VCaP (cell line): ENCODE results near the gene ELAC1.
"Not testable (repeated sequence)": the region's sequence is repeated elsewhere in the genome, so short reads cannot be mapped to it uniquely, and the experiment has no call there.

Source experiments
- H3K27ac ChIP-seq: fragments of 450-650 bp; 2 replicates; pipeline ENCODE4 v1.5.1; 2017
- CTCF ChIP-seq: fragments of 450-650 bp; conservative IDR thresholded peaks from 2 replicates; pipeline ENCODE4 v1.5.1; 2017; ENCODE audit warnings: mild to moderate bottlenecking, moderate library complexity

ELAC1 gene

GRCh38 chr18:50987261-50987660 lies 19.4 kb downstream of the ELAC1 start:
- no peak for TF ChIP-seq CTCF
- no peak overlapping the region for H3K27ac ChIP-seq

- no peak for TF ChIP-seq CTCF
- no peak overlapping the region for H3K27ac ChIP-seq
These were observed 21.9 kb downstream of the ELAC1 start for GRCh38 chr18:50989711-50990110.

GRCh38 chr18:50992351-50992762 lies 24.5 kb downstream of the ELAC1 start:
- TF ChIP-seq CTCF = no peak
- no peak overlapping the region for H3K27ac ChIP-seq

- H3K27ac ChIP-seq = no peak overlapping the region
- no peak for TF ChIP-seq CTCF
These were observed 26.2 kb downstream of the ELAC1 start for GRCh38 chr18:50994031-50994430.

- not testable (repeated sequence) for H3K27ac ChIP-seq
These were observed 35.3 kb downstream of the ELAC1 start for GRCh38 chr18:51003174-51003573.

- TF ChIP-seq CTCF = no peak
- H3K27ac ChIP-seq = no peak overlapping the region
These were observed 38.4 kb downstream of the ELAC1 start for GRCh38 chr18:51006061-51006818.

- no peak overlapping the region for H3K27ac ChIP-seq
- no peak for TF ChIP-seq CTCF
These were observed 39.3 kb downstream of the ELAC1 start for GRCh38 chr18:51006948-51007789.

GRCh38 chr18:51007790-51008139 lies 39.9 kb downstream of the ELAC1 start:
- no peak overlapping the region for H3K27ac ChIP-seq
- no peak for TF ChIP-seq CTCF
